ENCODE results near the gene TRIM56.

DNA sequence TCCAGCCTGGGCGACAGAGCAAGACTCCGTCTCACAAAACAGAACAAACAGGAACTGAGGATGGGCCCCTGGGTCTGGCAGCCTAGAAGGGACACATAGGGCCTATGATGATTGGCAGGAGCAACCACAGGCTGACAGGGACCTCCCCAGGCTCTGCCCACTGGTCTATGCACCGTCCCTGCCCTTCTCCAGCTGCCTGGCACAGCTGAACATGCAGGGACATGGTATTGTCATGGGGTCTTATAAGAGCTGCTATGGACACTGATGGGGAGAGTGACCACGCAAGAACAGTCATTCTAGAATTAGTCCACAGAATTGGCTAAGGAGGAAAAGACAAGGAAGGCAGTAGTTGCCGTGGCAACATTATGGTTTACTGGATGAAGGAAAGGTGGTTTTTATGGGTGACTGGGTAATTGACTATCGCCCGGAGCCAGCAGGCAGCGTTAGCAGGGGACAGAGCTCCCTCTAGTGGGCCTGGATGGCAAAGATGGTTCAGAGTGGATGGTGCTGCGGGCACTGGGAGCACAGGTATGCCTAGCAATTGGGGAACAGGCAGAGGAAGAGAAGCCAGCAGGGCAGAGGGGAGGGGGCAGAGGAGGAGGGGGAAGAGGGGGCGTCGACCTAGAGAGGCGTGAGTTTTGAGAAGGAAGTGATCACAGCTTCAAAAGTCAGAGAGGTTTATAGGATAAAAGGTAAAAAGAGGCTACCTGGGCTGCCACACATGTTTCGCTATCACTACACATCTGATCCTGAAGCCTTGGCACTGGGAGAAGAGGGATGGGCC, 7.8 kb upstream of the TRIM56 start:
- TF ChIP-seq, protein P1, sequence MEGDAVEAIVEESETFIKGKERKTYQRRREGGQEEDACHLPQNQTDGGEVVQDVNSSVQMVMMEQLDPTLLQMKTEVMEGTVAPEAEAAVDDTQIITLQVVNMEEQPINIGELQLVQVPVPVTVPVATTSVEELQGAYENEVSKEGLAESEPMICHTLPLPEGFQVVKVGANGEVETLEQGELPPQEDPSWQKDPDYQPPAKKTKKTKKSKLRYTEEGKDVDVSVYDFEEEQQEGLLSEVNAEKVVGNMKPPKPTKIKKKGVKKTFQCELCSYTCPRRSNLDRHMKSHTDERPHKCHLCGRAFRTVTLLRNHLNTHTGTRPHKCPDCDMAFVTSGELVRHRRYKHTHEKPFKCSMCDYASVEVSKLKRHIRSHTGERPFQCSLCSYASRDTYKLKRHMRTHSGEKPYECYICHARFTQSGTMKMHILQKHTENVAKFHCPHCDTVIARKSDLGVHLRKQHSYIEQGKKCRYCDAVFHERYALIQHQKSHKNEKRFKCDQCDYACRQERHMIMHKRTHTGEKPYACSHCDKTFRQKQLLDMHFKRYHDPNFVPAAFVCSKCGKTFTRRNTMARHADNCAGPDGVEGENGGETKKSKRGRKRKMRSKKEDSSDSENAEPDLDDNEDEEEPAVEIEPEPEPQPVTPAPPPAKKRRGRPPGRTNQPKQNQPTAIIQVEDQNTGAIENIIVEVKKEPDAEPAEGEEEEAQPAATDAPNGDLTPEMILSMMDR (IDR thresholded peaks at IDR 0.05; ENCODE audit: low read depth, low read length), result peak; percentile 98
- TF ChIP-seq POLR2A (IDR thresholded peaks at IDR 0.05; ENCODE audit: extremely low read depth, insufficient read length) (no peak), MYC (IDR thresholded peaks at IDR 0.05; ENCODE audit: low read depth, low read length) (peak; percentile 33; the same call in 1 of the 2 replicates)
- TF ChIP-seq, protein P2, sequence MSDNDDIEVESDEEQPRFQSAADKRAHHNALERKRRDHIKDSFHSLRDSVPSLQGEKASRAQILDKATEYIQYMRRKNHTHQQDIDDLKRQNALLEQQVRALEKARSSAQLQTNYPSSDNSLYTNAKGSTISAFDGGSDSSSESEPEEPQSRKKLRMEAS (IDR thresholded peaks at IDR 0.05; ENCODE audit: low read depth, low read length), result peak; percentile 43; the same call in 1 of the 2 replicates
